HFF-Myc (cell line): Measurements from ENCODE around the gene GDF15.

Source experiments
- DNase-seq: peaks from one replicate; pipeline ENCODE4 v3.0.0-alpha.2; 2011; ENCODE audit warnings: low read depth; ENCODE audit errors: extremely low read depth
- H3K4me3 ChIP-seq: replicated peaks from 2 replicates; pipeline ENCODE4 v1.5.1; 2011; ENCODE audit warnings: low read depth, mild to moderate bottlenecking, control low read depth, low read length
- TF ChIP-seq, protein P1 (sequence below): IDR thresholded peaks from 2 replicates; pipeline ENCODE4 v1.5.1; 2012; ENCODE audit warnings: mild to moderate bottlenecking, low read depth, low read length, control low read depth; ENCODE audit errors: missing control alignments

Gene GDF15

DNA sequence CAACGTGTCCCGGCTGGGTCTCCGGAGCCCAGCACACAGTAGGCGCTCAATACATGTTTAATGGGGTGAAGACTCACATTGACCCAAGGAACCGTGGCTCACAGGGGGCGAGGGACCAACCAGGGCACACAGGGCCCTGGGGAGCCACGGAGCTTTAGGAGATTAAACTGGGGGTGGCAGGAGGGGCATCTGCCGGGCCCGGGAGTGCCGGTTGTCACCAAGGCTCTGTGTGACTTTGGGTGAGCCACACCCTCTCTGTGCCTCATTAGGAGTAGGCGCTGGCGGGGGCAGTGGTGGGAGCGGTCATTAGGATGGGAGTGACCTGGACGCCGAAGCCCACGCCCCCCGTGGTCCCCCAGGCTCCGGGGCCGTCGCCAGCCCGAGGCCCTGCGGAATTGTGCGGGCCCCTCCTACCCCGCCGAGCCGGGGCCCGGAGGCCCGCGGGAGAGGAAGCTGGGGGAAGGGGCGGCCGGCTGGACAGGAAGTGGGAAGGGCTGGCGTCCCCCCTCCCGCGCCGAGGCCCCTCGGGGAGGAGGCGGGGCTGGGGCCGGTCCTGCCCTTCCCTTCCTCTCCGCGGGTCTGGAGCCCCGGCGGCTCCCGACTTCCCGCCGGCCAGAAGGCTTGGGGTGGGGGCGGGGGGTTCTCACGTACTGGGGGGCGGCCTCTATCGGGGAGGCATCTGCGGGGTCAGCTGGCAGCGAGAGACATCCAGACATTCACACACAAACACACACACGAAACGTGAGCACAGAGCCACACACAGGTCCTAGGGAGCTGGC lies 31.5 kb downstream of the GDF15 start:
- peak overlapping the region; percentile 43 for H3K4me3 ChIP-seq
- TF ChIP-seq, protein P1, sequence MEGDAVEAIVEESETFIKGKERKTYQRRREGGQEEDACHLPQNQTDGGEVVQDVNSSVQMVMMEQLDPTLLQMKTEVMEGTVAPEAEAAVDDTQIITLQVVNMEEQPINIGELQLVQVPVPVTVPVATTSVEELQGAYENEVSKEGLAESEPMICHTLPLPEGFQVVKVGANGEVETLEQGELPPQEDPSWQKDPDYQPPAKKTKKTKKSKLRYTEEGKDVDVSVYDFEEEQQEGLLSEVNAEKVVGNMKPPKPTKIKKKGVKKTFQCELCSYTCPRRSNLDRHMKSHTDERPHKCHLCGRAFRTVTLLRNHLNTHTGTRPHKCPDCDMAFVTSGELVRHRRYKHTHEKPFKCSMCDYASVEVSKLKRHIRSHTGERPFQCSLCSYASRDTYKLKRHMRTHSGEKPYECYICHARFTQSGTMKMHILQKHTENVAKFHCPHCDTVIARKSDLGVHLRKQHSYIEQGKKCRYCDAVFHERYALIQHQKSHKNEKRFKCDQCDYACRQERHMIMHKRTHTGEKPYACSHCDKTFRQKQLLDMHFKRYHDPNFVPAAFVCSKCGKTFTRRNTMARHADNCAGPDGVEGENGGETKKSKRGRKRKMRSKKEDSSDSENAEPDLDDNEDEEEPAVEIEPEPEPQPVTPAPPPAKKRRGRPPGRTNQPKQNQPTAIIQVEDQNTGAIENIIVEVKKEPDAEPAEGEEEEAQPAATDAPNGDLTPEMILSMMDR, result no peak
- no peak for DNase-seq

DNA sequence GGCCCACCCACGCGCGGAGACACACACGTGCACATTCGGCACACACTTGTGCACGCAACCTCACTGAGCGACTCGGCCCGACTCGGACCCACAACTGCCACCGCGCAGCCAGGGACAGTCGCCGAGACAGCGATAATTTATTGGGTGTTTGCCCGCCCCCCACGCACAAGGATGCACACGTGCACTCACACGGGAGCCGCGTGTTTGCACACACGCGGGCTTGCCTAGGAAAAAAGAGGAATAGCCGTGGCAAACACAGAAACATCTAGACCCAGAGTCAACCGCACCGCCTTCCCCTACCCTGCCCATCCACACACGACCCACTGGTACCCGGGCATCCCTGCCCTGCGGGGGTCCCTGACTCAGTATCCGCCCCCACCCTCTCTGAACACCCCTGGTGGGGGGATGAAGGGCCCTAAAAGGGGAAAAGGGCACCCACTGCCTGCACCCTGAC lies 32.1 kb downstream of the GDF15 start:
- DNase-seq, result no peak
- TF ChIP-seq, protein P1, result no peak
- peak overlapping the region; percentile 43 for H3K4me3 ChIP-seq

DNA sequence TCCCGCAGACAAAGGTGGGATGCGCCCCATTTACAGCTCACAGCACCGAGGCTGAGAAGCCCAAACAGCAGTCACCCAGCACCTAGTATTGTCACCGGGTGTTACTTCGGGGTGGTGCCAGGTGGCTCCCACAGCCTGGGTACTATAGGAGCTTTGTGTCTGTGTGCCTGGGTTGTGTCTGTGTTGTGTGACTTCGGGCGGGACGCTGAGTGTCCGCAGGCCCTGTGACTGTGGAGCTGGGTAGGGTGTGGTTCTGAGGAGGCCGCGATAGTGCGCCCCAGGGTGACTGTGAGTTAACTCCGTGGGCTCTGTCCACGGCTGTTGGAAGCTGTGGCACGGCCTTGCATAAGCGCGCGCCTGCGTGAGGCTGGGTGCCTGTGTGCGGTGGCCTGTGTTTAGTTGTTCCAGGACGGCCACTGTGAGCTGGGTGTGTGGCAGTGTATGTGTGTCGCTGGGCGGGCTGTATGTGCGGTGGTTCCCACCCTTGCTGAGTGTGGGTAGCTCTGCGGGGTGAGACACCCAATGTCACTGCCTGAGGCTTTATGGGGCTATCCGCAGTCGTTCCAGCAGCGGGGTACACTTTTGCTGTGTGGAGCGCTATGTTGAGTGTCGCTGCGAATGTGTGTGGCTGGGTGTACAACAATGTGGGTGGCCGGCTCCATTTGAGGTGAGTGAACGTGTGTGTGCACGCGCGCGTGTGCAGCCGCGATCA lies 32.7 kb downstream of the GDF15 start:
- peak overlapping the region; percentile 85 for H3K4me3 ChIP-seq
- no peak for DNase-seq
- TF ChIP-seq, protein P1, result no peak

DNA sequence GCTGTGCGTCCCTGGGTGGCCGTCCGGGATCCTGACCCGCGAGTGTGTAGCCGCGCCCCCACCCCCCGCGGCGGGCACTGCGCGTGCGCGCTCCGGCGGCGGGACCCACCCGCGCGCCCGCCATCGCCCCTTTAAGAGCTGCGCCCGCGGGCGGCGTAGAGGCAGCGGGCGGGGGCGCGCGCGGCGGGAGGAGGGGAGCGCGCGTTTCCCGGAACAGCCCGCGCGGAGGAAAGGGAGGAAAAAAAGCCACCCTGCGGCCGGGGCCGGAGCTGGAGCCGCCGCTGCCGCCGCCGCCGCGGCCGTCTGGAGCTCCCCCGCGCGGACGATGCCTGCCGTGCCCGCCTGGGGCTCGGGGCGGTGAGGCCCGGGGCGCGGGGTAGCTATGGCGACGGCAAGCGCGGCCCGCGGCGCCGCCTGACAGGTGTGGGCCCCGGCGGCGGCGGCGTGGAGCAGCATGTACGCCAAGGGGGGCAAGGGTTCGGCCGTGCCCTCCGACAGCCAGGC lies 33.3 kb downstream of the GDF15 start, which contains the start of gene SSBP4:
Gene SSBP4, plus strand, starts transcription at position 204 of the 504 bp plus-strand sequence. Its CDS starts 251 bp downstream, at position 455.
- no peak for DNase-seq
- peak within 1 kb of the TSS; percentile 85 for H3K4me3 ChIP-seq
- TF ChIP-seq, protein P1, result no peak

DNA sequence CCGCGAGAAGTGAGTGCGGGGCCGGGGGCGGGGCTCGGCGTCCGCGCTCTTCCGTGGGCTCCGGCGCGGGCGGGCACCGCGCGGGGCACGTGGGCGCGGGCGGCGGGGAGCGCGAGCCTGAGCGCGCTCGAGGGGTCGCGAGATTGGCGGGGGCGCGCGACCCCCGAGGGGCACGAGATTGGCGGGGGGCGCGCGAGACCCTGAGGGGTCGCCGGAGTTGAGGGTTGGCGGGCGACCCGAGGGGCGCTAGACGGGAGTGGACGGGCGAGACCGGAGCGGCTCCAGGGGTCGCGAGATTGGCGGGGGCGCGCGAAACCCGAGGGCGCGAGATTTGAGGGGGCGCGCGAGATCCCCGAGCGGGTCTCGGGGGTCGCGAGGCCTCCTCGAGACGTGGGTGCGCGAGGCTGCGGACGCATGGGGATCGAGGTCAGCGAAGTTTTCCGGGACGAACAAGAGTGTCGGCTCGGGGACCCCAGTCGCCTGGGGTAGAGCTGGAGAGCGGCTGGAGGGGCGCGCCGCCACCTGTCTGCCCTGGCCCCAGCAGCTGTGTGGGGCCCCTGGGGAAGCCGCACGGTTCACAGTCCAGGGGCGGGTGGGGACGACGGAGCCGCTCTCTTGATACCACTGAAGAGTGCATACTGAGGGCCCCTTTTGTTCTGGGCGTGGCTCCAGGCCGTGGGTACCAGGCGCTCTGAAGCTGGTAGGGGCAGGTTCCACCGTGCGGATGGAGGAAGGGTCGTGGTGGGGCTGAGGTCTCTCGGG lies 33.9 kb downstream of the GDF15 start:
- peak overlapping the region; percentile 85 for H3K4me3 ChIP-seq
- DNase-seq, result no peak
- TF ChIP-seq, protein P1, result no peak

DNA sequence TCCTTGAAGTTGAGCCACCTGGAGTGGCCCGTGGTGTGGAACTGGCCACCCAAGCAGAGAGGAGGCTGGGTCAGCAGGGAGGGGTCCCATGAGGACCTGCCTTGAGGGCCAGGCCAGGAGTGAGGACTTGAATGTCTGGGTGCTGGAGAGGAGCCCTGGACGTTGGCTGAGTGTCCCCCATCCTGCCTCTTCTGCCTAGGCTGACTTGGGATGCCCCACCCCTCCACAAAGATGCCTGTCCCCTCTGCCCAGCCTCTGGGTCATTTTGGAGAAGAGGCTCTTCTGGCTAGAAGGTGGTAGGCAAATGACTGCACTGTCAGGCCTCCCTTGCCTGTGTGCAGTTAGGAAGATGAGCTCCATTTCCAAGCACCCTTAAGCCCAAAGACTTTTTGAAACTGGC lies 35.0 kb downstream of the GDF15 start:
- no peak for DNase-seq
- peak overlapping the region; percentile 85 for H3K4me3 ChIP-seq
- TF ChIP-seq, protein P1, result no peak
